WERI-Rb-1 (cell line): ENCODE measurements around the gene PCDH19.

Source experiments
- DNase-seq: peaks from one replicate; pipeline ENCODE4 v3.0.0-alpha.2; 2020
- H3K27ac ChIP-seq: fragments of 250-450 bp; sonication (Bioruptor Pico); 2 replicates; pipeline ENCODE4 v1.5.1; 2020; ENCODE audit warnings: mild to moderate bottlenecking, moderate library complexity
- H3K27me3 ChIP-seq: fragments of 250-450 bp; sonication (Bioruptor Pico); 2 replicates; pipeline ENCODE4 v1.5.1; 2021; ENCODE audit warnings: mild to moderate bottlenecking, low read depth, moderate library complexity; ENCODE audit not compliant: insufficient read depth, severe bottlenecking
- H3K36me3 ChIP-seq: fragments of 250-450 bp; sonication (Bioruptor Pico); 2 replicates; pipeline ENCODE4 v1.5.1; 2020; ENCODE audit warnings: mild to moderate bottlenecking, moderate library complexity
- H3K4me3 ChIP-seq: 2 replicates; pipeline ENCODE4 v1.5.1; 2011; ENCODE audit warnings: low read depth, mild to moderate bottlenecking, control low read depth, low read length
- H3K9me3 ChIP-seq: fragments of 250-450 bp; sonication (Bioruptor Pico); 2 replicates; pipeline ENCODE4 v1.5.1; 2021; ENCODE audit warnings: mild to moderate bottlenecking, moderate library complexity; ENCODE audit not compliant: severe bottlenecking
- CTCF ChIP-seq: IDR thresholded peaks from 2 replicates; pipeline ENCODE4 v1.5.1; 2011; ENCODE audit warnings: low read depth, mild to moderate bottlenecking, control low read depth, inconsistent platforms, low read length

PCDH19 gene

GRCh38 chrX:100377826-100378225, 32.2 kb downstream of the PCDH19 start:
- Histone ChIP-seq H3K27ac (no peak overlapping the region), H3K27me3 (peaks cover 49% of the 10 kb centered on the region), H3K36me3 (no peaks in the 10 kb centered on the region), H3K4me3 (no peak overlapping the region), H3K9me3 (no peaks in the 10 kb centered on the region)
- TF ChIP-seq CTCF, result no peak
- no peak for DNase-seq

GRCh38 chrX:100376576-100376975, 33.5 kb downstream of the PCDH19 start:
- Histone ChIP-seq H3K36me3 (no peaks in the 10 kb centered on the region), H3K27me3 (peaks cover 51% of the 10 kb centered on the region), H3K27ac (no peak overlapping the region), H3K9me3 (no peaks in the 10 kb centered on the region), H3K4me3 (no peak overlapping the region)
- TF ChIP-seq CTCF, result no peak
- DNase-seq, result no peak

- Histone ChIP-seq H3K27me3 (peaks cover 44% of the 10 kb centered on the region), H3K27ac (no peak overlapping the region), H3K4me3 (no peak overlapping the region), H3K9me3 (no peaks in the 10 kb centered on the region), H3K36me3 (no peaks in the 10 kb centered on the region)
- DNase-seq, result no peak
- no peak for TF ChIP-seq CTCF
Measured at GRCh38 chrX:100373673-100374072, 36.4 kb downstream of the PCDH19 start.

- Histone ChIP-seq H3K27ac (no peak overlapping the region), H3K9me3 (no peaks in the 10 kb centered on the region), H3K36me3 (no peaks in the 10 kb centered on the region), H3K27me3 (peaks cover 42% of the 10 kb centered on the region), H3K4me3 (no peak overlapping the region)
- peak; percentile 63 for TF ChIP-seq CTCF
- DNase-seq, result peak; percentile 7
Measured at GRCh38 chrX:100368167-100368566, 41.9 kb downstream of the PCDH19 start.

- TF ChIP-seq CTCF, result no peak
- no peaks in the 10 kb centered on the region for H3K9me3 ChIP-seq
- no peak overlapping the region for H3K27ac ChIP-seq
- no peaks in the 10 kb centered on the region for H3K36me3 ChIP-seq
- H3K27me3 ChIP-seq, result peaks cover 53% of the 10 kb centered on the region
- no peak for DNase-seq
- no peak overlapping the region for H3K4me3 ChIP-seq
Measured at GRCh38 chrX:100363896-100364295, 46.2 kb downstream of the PCDH19 start.

- H3K4me3 ChIP-seq, result no peak overlapping the region
- no peak for DNase-seq
- H3K27me3 ChIP-seq, result peaks cover 56% of the 10 kb centered on the region
- H3K36me3 ChIP-seq, result no peaks in the 10 kb centered on the region
- H3K9me3 ChIP-seq, result no peaks in the 10 kb centered on the region
- TF ChIP-seq CTCF, result no peak
- no peak overlapping the region for H3K27ac ChIP-seq
Measured at GRCh38 chrX:100358766-100359165, 51.3 kb downstream of the PCDH19 start.
